Activated effector memory CD4-positive, alpha-beta T cell treated with anti-CD3 and anti-CD28 coated beads, Interleukin-2, amount 50 U/mL, for 16 hours (primary cell): ENCODE data around the gene CTCF.
A peak's percentile ranks its signal among the peaks of the same experiment; 100 is the strongest.

Source experiments
- DNase-seq: peaks from one replicate; pipeline ENCODE4 v3.0.0-alpha.2; 2020

The CTCF gene

GRCh38 chr16:67534431-67534830, 27.9 kb upstream of the CTCF start:
- DNase-seq = no peak

GRCh38 chr16:67535201-67535600, 27.1 kb upstream of the CTCF start:
- no peak for DNase-seq

- DNase-seq = peak; percentile 87
Observed at GRCh38 chr16:67537270-67537635, 25.1 kb upstream of the CTCF start.

- peak; percentile 88 for DNase-seq
Observed at GRCh38 chr16:67537636-67538591, 24.4 kb upstream of the CTCF start.

- no peak for DNase-seq
Observed at GRCh38 chr16:67538666-67539101, 23.6 kb upstream of the CTCF start.

GRCh38 chr16:67539271-67539670, 23.1 kb upstream of the CTCF start:
- no peak for DNase-seq

- DNase-seq = no peak
Observed at GRCh38 chr16:67539691-67540635, 22.4 kb upstream of the CTCF start.

- no peak for DNase-seq
Observed at GRCh38 chr16:67540756-67541155, 21.6 kb upstream of the CTCF start.

GRCh38 chr16:67541391-67542263, 20.7 kb upstream of the CTCF start:
- no peak for DNase-seq

- DNase-seq = peak; percentile 87
Observed at GRCh38 chr16:67542464-67542863, 19.9 kb upstream of the CTCF start.

GRCh38 chr16:67543036-67543435, 19.3 kb upstream of the CTCF start:
- no peak for DNase-seq

- no peak for DNase-seq
Observed at GRCh38 chr16:67543582-67543981, 18.7 kb upstream of the CTCF start.

- no peak for DNase-seq
Observed at GRCh38 chr16:67544329-67544841, 17.9 kb upstream of the CTCF start.

GRCh38 chr16:67544844-67545664, 17.3 kb upstream of the CTCF start:
- no peak for DNase-seq

GRCh38 chr16:67545665-67546024, 16.7 kb upstream of the CTCF start:
- no peak for DNase-seq

GRCh38 chr16:67546091-67546501, 16.2 kb upstream of the CTCF start:
- no peak for DNase-seq

GRCh38 chr16:67546761-67547422, 15.4 kb upstream of the CTCF start:
- DNase-seq = peak; percentile 91

GRCh38 chr16:67547423-67548264, 14.7 kb upstream of the CTCF start:
- DNase-seq = no peak

GRCh38 chr16:67548265-67549126, 13.8 kb upstream of the CTCF start:
- DNase-seq = no peak
